Measurements from ENCODE around the gene HDAC8. TPM values are rescaled to one million over a fixed set of nuclear protein-coding genes. Genes with fewer than 3 reads are reported as not detected.
"Not testable (repeated sequence)": the region's sequence is repeated elsewhere in the genome, so short reads cannot be mapped to it uniquely, and the experiment has no call there.

HDAC8 gene
- total RNA-seq, 2 donors from 2014 or later, result 33.3 to 33.9 TPM

GRCh38 chrX:72460715-72461114 is 111.9 kb downstream of the HDAC8 start:
- no peak overlapping the region for H3K27ac ChIP-seq (ENCODE audit: low read depth, low read length)
- H3K4me1 ChIP-seq (ENCODE audit: control insufficient read depth, insufficient read depth, low read length), result no peaks in the 10 kb centered on the region
- Mint-ChIP-seq H3K27me3 (ENCODE audit: insufficient read depth) (no peaks in the 10 kb centered on the region), H3K4me3 (no peak overlapping the region), H3K9me3 (peaks cover 34% of the 10 kb centered on the region), H3K4me1 (no peaks in the 10 kb centered on the region), H3K36me3 (ENCODE audit: low read depth) (peaks cover 10% of the 10 kb centered on the region), H3K27ac (no peak overlapping the region)
- H3K36me3 ChIP-seq (ENCODE audit: control insufficient read depth, insufficient read depth, low read length), result no peaks in the 10 kb centered on the region
- H3K9ac ChIP-seq (ENCODE audit: extremely low read depth, low read length, poor library complexity, severe bottlenecking), result no peak overlapping the region
- TF ChIP-seq, protein P1, sequence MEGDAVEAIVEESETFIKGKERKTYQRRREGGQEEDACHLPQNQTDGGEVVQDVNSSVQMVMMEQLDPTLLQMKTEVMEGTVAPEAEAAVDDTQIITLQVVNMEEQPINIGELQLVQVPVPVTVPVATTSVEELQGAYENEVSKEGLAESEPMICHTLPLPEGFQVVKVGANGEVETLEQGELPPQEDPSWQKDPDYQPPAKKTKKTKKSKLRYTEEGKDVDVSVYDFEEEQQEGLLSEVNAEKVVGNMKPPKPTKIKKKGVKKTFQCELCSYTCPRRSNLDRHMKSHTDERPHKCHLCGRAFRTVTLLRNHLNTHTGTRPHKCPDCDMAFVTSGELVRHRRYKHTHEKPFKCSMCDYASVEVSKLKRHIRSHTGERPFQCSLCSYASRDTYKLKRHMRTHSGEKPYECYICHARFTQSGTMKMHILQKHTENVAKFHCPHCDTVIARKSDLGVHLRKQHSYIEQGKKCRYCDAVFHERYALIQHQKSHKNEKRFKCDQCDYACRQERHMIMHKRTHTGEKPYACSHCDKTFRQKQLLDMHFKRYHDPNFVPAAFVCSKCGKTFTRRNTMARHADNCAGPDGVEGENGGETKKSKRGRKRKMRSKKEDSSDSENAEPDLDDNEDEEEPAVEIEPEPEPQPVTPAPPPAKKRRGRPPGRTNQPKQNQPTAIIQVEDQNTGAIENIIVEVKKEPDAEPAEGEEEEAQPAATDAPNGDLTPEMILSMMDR (conservative IDR thresholded peaks at IDR 0.05), result no peak
- DNase-seq, result no peak
- H3K9me3 ChIP-seq (ENCODE audit: control insufficient read depth, low read length), result no peaks in the 10 kb centered on the region
- H3K4me3 ChIP-seq (ENCODE audit: low read length), result no peak overlapping the region
- 100% methylated on average over 1 of the region's 1 CpG; no CpG with 5 or more reads in 1 of the 2 experiments for WGBS, 2 experiments (ENCODE audit: insufficient coverage in 1 of 2, insufficient read length in 1 of 2)
- H3K27me3 ChIP-seq (ENCODE audit: control insufficient read depth, insufficient read depth, low read length, poor library complexity, severe bottlenecking), result no peaks in the 10 kb centered on the region

DNA sequence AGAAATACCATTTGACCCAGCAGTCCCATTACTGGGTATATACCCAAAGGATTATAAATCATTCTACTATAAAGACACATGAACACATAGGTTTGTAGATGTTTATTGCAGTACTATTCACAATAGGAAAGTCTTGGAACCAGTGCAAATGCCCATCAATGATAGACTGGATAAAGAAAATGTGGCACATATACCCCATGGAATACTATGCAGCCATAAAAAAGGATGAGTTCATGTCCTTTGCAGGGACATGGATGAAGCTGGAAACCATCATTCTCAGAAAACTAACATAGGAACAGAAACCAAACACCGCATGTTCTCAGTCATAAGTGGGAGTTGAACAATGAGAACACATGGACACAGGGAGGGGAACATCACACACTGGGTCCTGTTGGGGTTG is 123.6 kb downstream of the HDAC8 start:
- not testable (repeated sequence) for H3K4me3 Mint-ChIP-seq; H3K9ac ChIP-seq (ENCODE audit: extremely low read depth, low read length, poor library complexity, severe bottlenecking); H3K27me3 ChIP-seq (ENCODE audit: control insufficient read depth, insufficient read depth, low read length, poor library complexity, severe bottlenecking); H3K4me1 ChIP-seq (ENCODE audit: control insufficient read depth, insufficient read depth, low read length); H3K4me3 ChIP-seq (ENCODE audit: low read length); H3K27me3 Mint-ChIP-seq (ENCODE audit: insufficient read depth); H3K36me3 ChIP-seq (ENCODE audit: control insufficient read depth, insufficient read depth, low read length); DNase-seq; H3K27ac Mint-ChIP-seq; H3K4me1 Mint-ChIP-seq; H3K9me3 ChIP-seq (ENCODE audit: control insufficient read depth, low read length); H3K27ac ChIP-seq (ENCODE audit: low read depth, low read length)
- 100% methylated on average over 1 of the region's 1 CpG; no CpG with 5 or more reads in 1 of the 2 experiments for whole genome bisulfite sequencing, 2 experiments (ENCODE audit: insufficient coverage in 1 of 2, insufficient read length in 1 of 2)
- Mint-ChIP-seq H3K9me3 (peaks cover 66% of the 10 kb centered on the region), H3K36me3 (ENCODE audit: low read depth) (peaks cover 13% of the 10 kb centered on the region)

DNA sequence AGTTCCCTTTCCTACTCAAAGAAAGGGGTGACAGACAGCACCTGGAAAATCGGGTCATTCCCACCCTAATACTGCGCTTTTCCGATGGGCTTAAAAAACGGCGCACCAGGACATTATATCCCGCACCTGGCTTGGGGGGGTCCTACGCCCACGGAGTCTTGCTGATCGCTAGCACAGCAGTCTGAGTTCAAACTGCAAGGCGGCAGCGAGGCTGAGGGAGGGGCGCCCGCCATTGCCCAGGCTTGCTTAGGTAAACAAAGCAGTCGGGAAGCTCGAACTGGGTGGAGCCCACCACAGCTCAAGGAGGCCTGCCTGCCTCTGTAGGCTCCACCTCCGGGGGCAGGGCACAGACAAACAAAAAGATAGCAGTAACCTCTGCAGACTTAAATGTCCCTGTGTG is 131.9 kb downstream of the HDAC8 start:
- not testable (repeated sequence) for H3K4me1 Mint-ChIP-seq; H3K9me3 ChIP-seq (ENCODE audit: control insufficient read depth, low read length); H3K27ac ChIP-seq (ENCODE audit: low read depth, low read length); H3K36me3 ChIP-seq (ENCODE audit: control insufficient read depth, insufficient read depth, low read length); H3K27me3 ChIP-seq (ENCODE audit: control insufficient read depth, insufficient read depth, low read length, poor library complexity, severe bottlenecking); H3K27ac Mint-ChIP-seq; DNase-seq; H3K4me3 ChIP-seq (ENCODE audit: low read length); H3K27me3 Mint-ChIP-seq (ENCODE audit: insufficient read depth); H3K9ac ChIP-seq (ENCODE audit: extremely low read depth, low read length, poor library complexity, severe bottlenecking); H3K4me1 ChIP-seq (ENCODE audit: control insufficient read depth, insufficient read depth, low read length); H3K4me3 Mint-ChIP-seq
- H3K9me3 Mint-ChIP-seq, result peaks cover 61% of the 10 kb centered on the region
- WGBS, 2 experiments (ENCODE audit: insufficient coverage in 1 of 2, insufficient read length in 1 of 2), result 93% methylated on average over 11 of the region's 16 CpGs; no CpG with 5 or more reads in 1 of the 2 experiments
- peaks cover 33% of the 10 kb centered on the region for H3K36me3 Mint-ChIP-seq (ENCODE audit: low read depth)

GRCh38 chrX:72436010-72436409 is 136.6 kb downstream of the HDAC8 start:
- Mint-ChIP-seq H3K36me3 (ENCODE audit: low read depth) (peaks cover 38% of the 10 kb centered on the region), H3K27ac (no peak overlapping the region), H3K4me3 (no peak overlapping the region), H3K27me3 (ENCODE audit: insufficient read depth) (no peaks in the 10 kb centered on the region), H3K4me1 (no peaks in the 10 kb centered on the region), H3K9me3 (peaks cover 68% of the 10 kb centered on the region)
- TF ChIP-seq, protein P1 (conservative IDR thresholded peaks at IDR 0.05), result no peak
- DNase-seq, result no peak
- H3K36me3 ChIP-seq (ENCODE audit: control insufficient read depth, insufficient read depth, low read length), result no peaks in the 10 kb centered on the region
- no peak overlapping the region for H3K27ac ChIP-seq (ENCODE audit: low read depth, low read length)
- no peaks in the 10 kb centered on the region for H3K27me3 ChIP-seq (ENCODE audit: control insufficient read depth, insufficient read depth, low read length, poor library complexity, severe bottlenecking)
- H3K9ac ChIP-seq (ENCODE audit: extremely low read depth, low read length, poor library complexity, severe bottlenecking), result no peak overlapping the region
- H3K4me3 ChIP-seq (ENCODE audit: low read length), result no peak overlapping the region
- no peaks in the 10 kb centered on the region for H3K4me1 ChIP-seq (ENCODE audit: control insufficient read depth, insufficient read depth, low read length)
- no peaks in the 10 kb centered on the region for H3K9me3 ChIP-seq (ENCODE audit: control insufficient read depth, low read length)
